KMS-11 (cell line): Measurements from ENCODE around the gene TMEM184B.

ENCODE experiments used
- H2AFZ ChIP-seq: fragments of 200-600 bp; sonication (generic); 2 replicates; pipeline ENCODE4 v1.6.1; 2016; ENCODE audit warnings: antibody characterized with exemption, mixed run types, low read depth
- H3K27ac ChIP-seq: fragments of 200-600 bp; sonication (generic); 2 replicates; pipeline ENCODE4 v1.6.1; 2016; ENCODE audit warnings: mild to moderate bottlenecking, mixed run types
- H3K27me3 ChIP-seq: fragments of 200-600 bp; sonication (generic); 2 replicates; pipeline ENCODE4 v1.6.1; 2017; ENCODE audit warnings: mild to moderate bottlenecking, low read depth, mixed run types, moderate library complexity; ENCODE audit not compliant: insufficient read depth
- H3K36me3 ChIP-seq: fragments of 200-600 bp; sonication (generic); 2 replicates; pipeline ENCODE4 v1.6.1; 2017; ENCODE audit warnings: mild to moderate bottlenecking, mixed run types; ENCODE audit not compliant: insufficient read depth
- H3K4me1 ChIP-seq: fragments of 200-600 bp; sonication (generic); 2 replicates; pipeline ENCODE4 v1.6.1; 2016; ENCODE audit warnings: mild to moderate bottlenecking, low read depth, mixed run types; ENCODE audit not compliant: poor library complexity, severe bottlenecking
- H3K4me2 ChIP-seq: fragments of 200-600 bp; sonication (generic); 2 replicates; pipeline ENCODE4 v1.7.0; 2016; ENCODE audit warnings: mild to moderate bottlenecking, mixed run types
- H3K4me3 ChIP-seq: fragments of 200-600 bp; sonication (generic); IDR thresholded peaks from 2 replicates; pipeline ENCODE4 v1.6.1; 2017; ENCODE audit warnings: low read depth, low read length, mixed read lengths; ENCODE audit not compliant: insufficient read depth
- H3K79me2 ChIP-seq: fragments of 200-600 bp; sonication (generic); 2 replicates; pipeline ENCODE4 v1.6.1; 2016; ENCODE audit warnings: low read depth, mixed run types; ENCODE audit not compliant: insufficient read depth
- H3K9ac ChIP-seq: fragments of 200-600 bp; sonication (generic); 2 replicates; pipeline ENCODE4 v1.6.1; 2016; ENCODE audit warnings: mild to moderate bottlenecking, mixed run types
- H4K20me1 ChIP-seq: fragments of 200-600 bp; sonication (generic); 2 replicates; pipeline ENCODE4 v1.6.1; 2016; ENCODE audit warnings: mild to moderate bottlenecking, mixed run types; ENCODE audit not compliant: insufficient read depth
- CTCF ChIP-seq: fragments of 200-600 bp; sonication (generic); conservative IDR thresholded peaks from 2 replicates; pipeline ENCODE4 v1.6.1; 2017; ENCODE audit warnings: low read depth, mild to moderate bottlenecking, antibody characterized with exemption, low read length, moderate library complexity, mixed read lengths

The TMEM184B gene

GRCh38 chr22:38300946-38301345 is 28.1 kb upstream of the TMEM184B start:
- Histone ChIP-seq H3K4me3 (no peak overlapping the region), H3K4me2 (no peak overlapping the region), H3K36me3 (peaks cover 8% of the 10 kb centered on the region; the same call in 1 of the 2 replicates), H3K4me1 (no peaks in the 10 kb centered on the region), H3K79me2 (peaks cover 28% of the 10 kb centered on the region; the same call in 1 of the 2 replicates), H3K27me3 (no peaks in the 10 kb centered on the region), H3K27ac (no peak overlapping the region), H3K9ac (no peak overlapping the region), H2AFZ (no peak overlapping the region), H4K20me1 (0 out of 2 replicates have a peak, but pooled peaks cover 7% of the 10 kb centered on the region)
- no peak for TF ChIP-seq CTCF

GRCh38 chr22:38300197-38300945 is 27.6 kb upstream of the TMEM184B start:
- H2AFZ ChIP-seq: no peak overlapping the region
- peaks cover 22% of the 10 kb centered on the region; the same call in 1 of the 2 replicates for H3K79me2 ChIP-seq
- H3K27ac ChIP-seq: no peak overlapping the region
- TF ChIP-seq CTCF: no peak
- peaks cover 8% of the 10 kb centered on the region; the same call in 1 of the 2 replicates for H3K36me3 ChIP-seq
- 0 out of 2 replicates have a peak, but pooled peaks cover 7% of the 10 kb centered on the region for H4K20me1 ChIP-seq
- no peaks in the 10 kb centered on the region for H3K27me3 ChIP-seq
- H3K4me1 ChIP-seq: no peaks in the 10 kb centered on the region
- H3K4me3 ChIP-seq: no peak overlapping the region
- H3K4me2 ChIP-seq: no peak overlapping the region
- no peak overlapping the region for H3K9ac ChIP-seq

GRCh38 chr22:38299770-38300102 is 26.9 kb upstream of the TMEM184B start:
- peaks cover 17% of the 10 kb centered on the region; the same call in 1 of the 2 replicates for H3K79me2 ChIP-seq
- no peak for TF ChIP-seq CTCF
- H3K4me3 ChIP-seq: no peak overlapping the region
- H3K4me2 ChIP-seq: no peak overlapping the region
- no peaks in the 10 kb centered on the region for H3K4me1 ChIP-seq
- H4K20me1 ChIP-seq: 0 out of 2 replicates have a peak, but pooled peaks cover 7% of the 10 kb centered on the region
- no peak overlapping the region for H3K9ac ChIP-seq
- H3K27me3 ChIP-seq: no peaks in the 10 kb centered on the region
- no peak overlapping the region for H3K27ac ChIP-seq
- no peak overlapping the region for H2AFZ ChIP-seq
- peaks cover 8% of the 10 kb centered on the region; the same call in 1 of the 2 replicates for H3K36me3 ChIP-seq

- no peaks in the 10 kb centered on the region for H3K4me1 ChIP-seq
- no peak overlapping the region for H2AFZ ChIP-seq
- TF ChIP-seq CTCF: peak; percentile 32; the same call in 1 of the 2 replicates
- no peak overlapping the region for H3K9ac ChIP-seq
- H4K20me1 ChIP-seq: no peaks in the 10 kb centered on the region
- H3K27me3 ChIP-seq: no peaks in the 10 kb centered on the region
- H3K36me3 ChIP-seq: peaks cover 8% of the 10 kb centered on the region; the same call in 1 of the 2 replicates
- H3K4me2 ChIP-seq: no peak overlapping the region
- no peak overlapping the region for H3K4me3 ChIP-seq
- H3K79me2 ChIP-seq: peaks cover 4% of the 10 kb centered on the region; the same call in 1 of the 2 replicates
- no peak overlapping the region for H3K27ac ChIP-seq
Observed at GRCh38 chr22:38298312-38299005, 25.6 kb upstream of the TMEM184B start.
